HG03103 (cell line): ENCODE results near the gene ZNF217.
"Not testable (repeated sequence)": the region's sequence is repeated elsewhere in the genome, so short reads cannot be mapped to it uniquely, and the experiment has no call there.

Experiments used
- ATAC-seq: cut with Tn5 transposase; IDR thresholded peaks from one replicate; pipeline ENCODE4 v1.9.1; 2021; ENCODE audit warnings: low read depth; ENCODE audit not compliant: unreplicated experiment

The ZNF217 gene

DNA sequence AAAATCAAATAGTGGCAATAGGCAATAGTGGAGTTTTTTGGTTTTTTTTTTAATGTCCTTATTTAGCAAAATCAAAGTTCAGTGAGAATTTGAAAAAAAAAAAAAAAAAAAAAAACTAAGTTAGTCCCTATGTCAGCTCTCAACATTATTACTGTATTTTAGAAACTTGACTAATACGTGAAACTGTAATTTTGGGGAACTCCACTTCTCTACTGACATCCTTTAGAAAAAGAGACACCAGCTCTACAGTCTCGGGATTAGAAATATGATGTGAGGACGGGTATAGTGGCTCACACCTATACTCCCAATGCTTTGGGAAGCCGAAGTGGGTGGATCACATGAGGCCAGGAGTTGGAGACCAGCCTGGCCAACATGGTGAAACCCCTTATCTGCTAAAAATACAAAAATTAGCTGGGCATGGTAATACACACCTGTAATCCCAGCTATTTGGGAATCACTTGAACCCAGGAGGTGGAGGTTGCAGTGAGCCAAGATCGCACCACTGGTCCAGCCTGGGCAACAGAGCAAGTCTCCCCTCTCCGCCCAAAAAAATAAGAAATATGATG is 8.6 kb downstream of the ZNF217 start:
- not testable (repeated sequence) for ATAC-seq

DNA sequence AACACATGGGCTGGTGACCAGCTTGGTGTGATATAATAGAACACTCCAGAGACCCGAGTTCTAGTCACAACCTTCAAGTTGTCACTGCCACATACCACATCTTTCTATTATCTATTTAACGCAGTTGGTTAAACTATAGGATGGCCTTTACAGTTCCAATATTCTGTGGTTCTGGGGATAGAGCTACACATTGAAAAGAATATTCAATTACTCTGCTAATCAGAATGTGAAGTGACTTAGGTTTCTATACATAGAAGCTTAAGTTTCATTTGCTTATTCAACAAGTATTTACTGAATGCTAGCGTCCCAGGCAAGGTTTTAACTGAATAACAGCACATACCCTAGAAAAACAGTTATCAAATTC is 9.1 kb downstream of the ZNF217 start:
- ATAC-seq, result not testable (repeated sequence)

DNA sequence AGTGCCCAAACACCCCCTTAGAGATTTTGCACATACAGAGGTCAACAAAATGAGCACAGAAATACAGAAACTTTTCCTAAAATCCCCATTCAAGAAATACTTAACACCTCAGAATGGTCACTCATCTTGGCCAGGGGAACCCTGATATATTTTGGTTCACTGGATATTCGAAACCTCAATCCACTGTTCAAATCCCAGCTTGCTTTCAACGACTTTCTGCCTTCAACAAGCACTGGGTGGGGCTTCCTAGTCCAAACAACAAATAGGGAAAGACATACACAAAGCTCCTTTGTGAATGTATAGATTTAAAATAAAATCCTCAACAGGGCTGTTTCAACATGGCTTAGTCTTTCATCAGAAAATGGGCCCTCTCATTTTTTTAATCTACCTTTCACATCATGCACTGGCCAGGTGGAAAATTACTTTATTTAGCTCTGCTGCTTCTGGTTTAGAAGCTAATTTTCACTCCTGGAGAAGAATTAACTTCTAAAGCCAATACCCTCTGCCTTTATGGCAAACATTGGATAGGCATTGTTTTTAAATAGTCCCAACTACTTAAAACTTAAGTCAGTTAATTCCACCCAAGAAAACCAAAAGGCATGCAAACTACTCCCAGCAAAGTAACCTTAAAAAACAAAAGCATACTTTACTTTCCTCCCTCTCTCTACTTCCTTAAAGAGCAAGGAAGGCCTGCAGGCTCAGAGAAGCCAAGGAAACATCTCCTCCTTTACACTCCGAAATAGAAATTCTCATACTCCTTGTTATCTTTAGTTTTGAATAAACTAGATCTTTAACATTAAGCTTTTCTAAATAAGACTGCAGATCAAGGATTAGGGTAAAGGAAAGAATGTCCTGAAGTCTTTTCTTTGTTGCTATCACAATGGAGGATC is 9.7 kb downstream of the ZNF217 start:
- not testable (repeated sequence) for ATAC-seq

- no peak for ATAC-seq
These were observed 10.9 kb downstream of the ZNF217 start for GRCh38 chr20:53582574-53583351.

DNA sequence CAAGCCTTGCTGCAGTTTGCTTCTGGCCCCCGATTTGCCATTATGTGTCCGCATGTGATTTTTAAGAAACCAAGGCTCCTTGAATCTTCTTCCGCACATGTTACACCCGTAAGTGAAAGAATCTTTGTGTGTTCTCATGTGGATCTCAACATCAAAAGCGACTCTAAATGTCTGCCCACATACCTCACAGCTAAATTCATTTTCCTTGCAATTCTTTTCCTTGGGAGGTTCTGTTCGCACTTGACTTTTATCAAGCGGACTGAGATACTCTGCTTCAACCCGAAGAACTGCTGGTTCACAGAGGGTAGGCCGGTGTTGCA is 11.4 kb downstream of the ZNF217 start:
- no peak for ATAC-seq

DNA sequence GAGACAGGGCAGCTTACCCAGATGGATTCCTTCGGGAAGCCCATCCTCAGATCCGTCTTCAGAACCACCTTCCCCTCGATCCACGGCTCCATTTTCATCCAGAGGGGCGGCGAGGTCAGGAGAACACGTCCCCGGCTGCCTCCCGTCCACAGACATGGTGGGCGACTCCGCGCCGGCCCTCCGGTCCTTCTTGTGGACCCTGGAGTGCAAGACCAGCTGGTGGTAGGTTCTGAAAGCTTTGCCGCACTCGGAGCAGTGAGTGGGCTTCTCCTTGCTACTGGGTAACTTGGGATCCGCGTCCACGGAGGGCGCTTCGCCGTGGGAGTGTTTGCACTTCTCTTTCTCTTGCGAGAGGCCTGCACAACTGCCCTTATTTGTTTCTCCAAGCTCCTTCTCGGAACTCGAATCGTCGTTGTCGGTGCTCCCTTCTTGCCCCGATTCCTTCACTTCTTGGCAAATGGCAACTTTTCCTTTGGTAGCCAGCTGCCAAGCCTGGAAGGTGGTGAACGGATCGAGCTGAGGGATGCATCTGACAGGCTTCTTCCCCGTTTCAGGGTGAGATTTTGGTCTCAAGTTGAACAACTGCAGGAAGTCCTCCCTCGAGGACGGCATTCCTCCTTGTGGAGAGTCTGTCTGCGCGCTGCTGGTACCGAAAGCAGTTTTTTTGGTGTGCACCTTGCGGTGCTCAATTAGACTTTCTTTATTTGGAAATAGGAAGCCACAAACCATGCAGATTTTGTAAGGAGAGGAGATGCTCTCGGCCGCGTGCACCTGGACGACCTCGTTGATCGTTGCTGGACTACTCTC is 12.0 kb downstream of the ZNF217 start:
- no peak for ATAC-seq

DNA sequence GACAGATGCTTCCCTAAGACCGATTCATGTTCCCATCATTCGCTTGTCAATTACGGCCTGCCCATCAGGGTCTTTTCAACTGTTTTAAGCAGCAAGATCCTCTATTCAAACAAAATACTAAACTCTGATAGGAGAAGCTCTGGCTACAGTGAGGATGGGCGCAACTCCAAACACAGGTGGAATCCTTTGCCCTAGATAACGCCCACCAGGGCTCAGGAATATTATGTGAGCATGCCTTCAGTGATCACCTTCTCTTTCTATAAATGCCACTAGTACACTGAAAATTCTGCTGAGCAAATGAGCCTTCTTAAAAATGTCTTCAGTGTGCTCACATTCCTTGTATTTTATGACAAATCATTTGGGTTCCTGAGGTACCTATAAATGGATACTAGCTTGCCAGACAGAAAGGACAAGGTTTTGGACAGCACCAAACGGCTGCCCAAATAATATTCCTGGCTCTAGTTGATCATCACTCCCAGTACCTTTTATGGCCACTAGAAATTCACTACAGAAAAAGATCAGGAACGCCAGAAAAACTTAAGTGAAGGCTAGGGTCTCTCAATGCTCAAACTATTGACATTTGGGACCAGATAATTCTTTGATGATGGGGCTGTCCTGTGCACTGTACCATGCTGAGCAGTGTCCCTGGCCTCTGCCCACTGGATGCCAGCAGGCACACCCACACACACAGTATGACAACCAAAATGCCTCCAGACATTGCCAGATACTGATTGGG is 13.1 kb downstream of the ZNF217 start:
- ATAC-seq, result no peak

DNA sequence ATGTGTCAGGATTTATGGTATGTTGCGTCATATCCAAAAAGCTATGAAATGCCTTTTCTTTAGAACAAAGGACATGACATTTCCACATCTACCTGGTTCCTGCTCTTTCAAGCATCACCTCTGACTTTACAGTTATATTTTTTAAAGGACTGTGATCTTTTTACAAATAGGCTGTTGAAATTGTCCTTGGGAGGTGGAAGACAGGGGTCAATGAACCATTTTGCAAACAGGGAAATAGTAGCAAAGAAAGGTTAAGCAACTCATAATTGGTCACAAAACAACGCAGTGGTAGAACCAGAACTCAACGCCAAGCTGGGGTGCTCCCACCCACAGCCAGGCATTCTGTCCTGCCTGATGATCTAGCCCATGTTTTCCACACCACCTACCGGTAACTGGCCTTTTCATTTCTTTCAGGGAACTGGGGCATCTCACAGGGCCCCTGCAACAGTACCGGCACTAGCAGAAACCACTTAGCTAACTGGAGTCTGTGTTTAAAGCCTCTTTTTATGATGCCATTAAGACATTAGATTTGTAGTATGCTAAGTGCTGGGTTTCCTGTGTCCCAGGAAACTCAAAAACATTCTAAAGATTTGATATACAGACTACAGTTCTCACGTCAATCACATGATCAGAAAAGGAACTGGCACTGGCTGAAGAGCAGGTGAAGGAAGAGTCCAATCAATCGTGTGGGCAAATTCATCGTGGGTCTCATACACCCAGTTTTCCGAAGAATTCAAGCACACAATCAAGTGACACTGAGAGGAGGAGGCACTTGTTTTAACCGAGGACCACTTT is 13.9 kb downstream of the ZNF217 start:
- ATAC-seq, result no peak

- ATAC-seq, result no peak
These were observed 14.4 kb downstream of the ZNF217 start for GRCh38 chr20:53579266-53579580.

GRCh38 chr20:53578492-53579222 is 15.0 kb downstream of the ZNF217 start:
- ATAC-seq, result no peak

DNA sequence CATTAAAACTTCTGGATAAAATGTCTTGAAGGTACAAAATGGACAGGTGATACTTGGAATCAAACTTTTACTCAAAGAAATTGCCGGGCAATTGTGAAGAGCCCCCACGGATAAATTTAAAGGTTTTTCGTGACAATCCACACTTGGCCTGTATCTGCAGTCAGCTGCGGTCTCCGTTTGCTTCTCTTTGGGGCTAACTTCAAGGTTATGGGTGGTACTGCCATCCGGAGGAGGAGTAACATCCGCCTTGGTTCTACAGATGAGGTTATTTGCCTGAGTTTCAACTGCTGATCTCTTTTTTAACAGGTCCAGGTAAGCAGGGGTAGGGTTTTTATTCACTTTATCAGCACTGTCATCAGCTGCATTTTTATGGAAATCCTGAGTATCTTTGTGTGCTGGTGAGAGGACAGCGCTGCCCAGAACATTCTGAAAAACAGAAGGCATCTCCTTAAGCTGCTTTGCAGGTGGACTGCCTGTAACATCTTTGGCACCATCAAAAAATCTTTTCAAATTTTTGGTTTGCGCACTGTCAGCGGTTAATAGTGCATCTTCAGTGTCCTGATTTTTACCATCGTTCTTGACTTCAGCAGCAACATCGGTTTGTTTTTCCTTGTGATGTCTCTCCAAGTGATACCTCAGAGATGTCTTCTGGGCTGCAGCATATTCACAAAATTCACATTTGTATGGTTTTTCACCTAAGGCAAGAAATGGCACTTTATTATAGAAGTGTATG is 16.9 kb downstream of the ZNF217 start:
- no peak for ATAC-seq

DNA sequence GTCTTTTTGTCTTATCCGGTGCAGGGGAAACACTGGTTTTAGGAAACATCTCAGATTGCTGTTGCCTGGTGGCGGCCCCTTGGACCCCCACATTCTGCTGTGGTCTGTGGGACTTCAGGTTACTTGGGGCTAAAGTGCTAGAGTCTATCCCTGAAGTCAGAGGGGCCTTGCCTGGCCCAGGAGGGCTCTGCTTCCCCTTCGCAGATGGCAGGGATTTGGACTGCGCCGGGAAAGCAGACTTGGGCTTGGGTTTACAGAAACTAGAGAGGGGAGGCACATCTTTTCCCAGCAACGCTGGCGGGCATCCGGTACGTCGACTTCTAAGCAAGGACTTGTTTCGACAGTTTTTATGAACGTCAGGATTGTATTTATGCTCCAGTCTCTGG is 17.5 kb downstream of the ZNF217 start:
- ATAC-seq, result no peak

DNA sequence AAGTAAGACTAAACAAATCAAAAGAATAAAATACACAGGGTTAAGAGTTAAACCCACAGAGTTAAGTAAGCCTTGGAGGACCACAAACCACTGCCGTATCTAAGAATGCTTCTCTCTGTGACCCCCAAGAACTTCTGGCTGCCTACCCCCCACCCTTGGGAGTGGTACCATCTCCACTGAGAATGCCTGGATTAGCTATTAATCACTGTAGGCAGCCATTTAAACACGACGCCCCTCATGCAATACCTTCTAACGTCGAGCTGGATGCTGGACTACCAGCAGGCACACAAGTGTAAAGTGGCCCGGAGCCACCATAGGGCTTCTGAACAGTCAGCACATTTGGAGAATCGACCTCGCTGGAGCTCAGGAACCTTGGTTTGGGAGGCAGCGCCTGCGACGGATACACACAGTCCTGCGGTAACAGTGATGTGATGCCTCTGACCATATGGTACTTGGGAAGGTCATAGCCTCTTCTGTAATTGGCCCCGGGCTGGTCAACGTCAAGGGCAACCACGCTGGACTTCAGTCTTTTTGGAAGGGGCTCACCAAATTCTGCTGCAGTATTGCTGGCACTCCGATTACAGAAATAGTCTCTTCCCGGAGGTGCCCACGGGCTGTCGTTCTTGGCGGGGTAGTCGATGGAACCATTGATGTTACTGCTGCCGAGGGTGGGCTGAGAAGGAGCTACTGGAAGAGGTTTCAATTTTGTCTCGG is 18.0 kb downstream of the ZNF217 start:
- no peak for ATAC-seq

GRCh38 chr20:53574819-53575218 is 18.8 kb downstream of the ZNF217 start:
- no peak for ATAC-seq

GRCh38 chr20:53574259-53574789 is 19.3 kb downstream of the ZNF217 start:
- ATAC-seq, result no peak

GRCh38 chr20:53571555-53572286 is 21.9 kb downstream of the ZNF217 start:
- ATAC-seq, result no peak
